ENCODE results near the gene CDT1.

- TF ChIP-seq YY1 (IDR thresholded peaks at IDR 0.05; ENCODE audit: insufficient read depth, insufficient read length) = no peak
- no peak for TF ChIP-seq ZNF274 (IDR thresholded peaks at IDR 0.05; ENCODE audit: low read depth, low read length)
- no peak for TF ChIP-seq SUZ12 (IDR thresholded peaks at IDR 0.05; ENCODE audit: extremely low read depth, insufficient read depth, insufficient read length)
Observed at GRCh38 chr16:88796278-88796677, 7.3 kb upstream of the CDT1 start.

Measured in NT2/D1 (cell line).